Osteocyte (in vitro differentiated cells): ENCODE measurements around the gene TWNK. TPM values are rescaled to one million over a fixed set of nuclear protein-coding genes. Genes with fewer than 3 reads are reported as not detected.
"Not testable (repeated sequence)": the region's sequence is repeated elsewhere in the genome, so short reads cannot be mapped to it uniquely, and the experiment has no call there.

Experiments used
- DNase-seq: peaks from one replicate; pipeline ENCODE4 v3.0.0; 2021; ENCODE audit warnings: mixed read lengths; ENCODE audit not compliant: unreplicated experiment; ENCODE audit errors: extremely low spot score
- H3K27ac Mint-ChIP-seq: one replicate; pipeline ENCODE4 v1.8.0; 2021; ENCODE audit warnings: mild to moderate bottlenecking, mixed read lengths; ENCODE audit not compliant: unreplicated experiment
- H3K27me3 Mint-ChIP-seq: one replicate; pipeline ENCODE4 v1.8.0; 2021; ENCODE audit warnings: mixed read lengths; ENCODE audit not compliant: unreplicated experiment
- H3K36me3 Mint-ChIP-seq: one replicate; pipeline ENCODE4 v1.8.0; 2021; ENCODE audit warnings: mixed read lengths; ENCODE audit not compliant: unreplicated experiment
- H3K4me1 Mint-ChIP-seq: one replicate; pipeline ENCODE4 v1.8.0; 2021; ENCODE audit warnings: mixed read lengths; ENCODE audit not compliant: unreplicated experiment
- H3K4me3 Mint-ChIP-seq: one replicate; pipeline ENCODE4 v1.8.0; 2021; ENCODE audit warnings: mild to moderate bottlenecking, moderate library complexity, mixed read lengths; ENCODE audit not compliant: unreplicated experiment
- H3K9me3 Mint-ChIP-seq: one replicate; pipeline ENCODE4 v1.8.0; 2021; ENCODE audit warnings: mixed read lengths; ENCODE audit not compliant: unreplicated experiment
- total RNA-seq: library from RNA; stranded (reverse); gene quantifications from 2 replicates; pipeline ENCODE4 v1.2.1, GENCODE V29; 2021
- TF ChIP-seq, protein P1 (sequence below): fragments of 200-600 bp; sonication (generic); IDR thresholded peaks from 2 replicates; pipeline ENCODE4 v1.5.0; 2021; ENCODE audit warnings: antibody characterized with exemption, mild to moderate bottlenecking, moderate library complexity

The TWNK gene
- total RNA-seq, 1 donor from 2014 or later: 7.1 TPM

DNA sequence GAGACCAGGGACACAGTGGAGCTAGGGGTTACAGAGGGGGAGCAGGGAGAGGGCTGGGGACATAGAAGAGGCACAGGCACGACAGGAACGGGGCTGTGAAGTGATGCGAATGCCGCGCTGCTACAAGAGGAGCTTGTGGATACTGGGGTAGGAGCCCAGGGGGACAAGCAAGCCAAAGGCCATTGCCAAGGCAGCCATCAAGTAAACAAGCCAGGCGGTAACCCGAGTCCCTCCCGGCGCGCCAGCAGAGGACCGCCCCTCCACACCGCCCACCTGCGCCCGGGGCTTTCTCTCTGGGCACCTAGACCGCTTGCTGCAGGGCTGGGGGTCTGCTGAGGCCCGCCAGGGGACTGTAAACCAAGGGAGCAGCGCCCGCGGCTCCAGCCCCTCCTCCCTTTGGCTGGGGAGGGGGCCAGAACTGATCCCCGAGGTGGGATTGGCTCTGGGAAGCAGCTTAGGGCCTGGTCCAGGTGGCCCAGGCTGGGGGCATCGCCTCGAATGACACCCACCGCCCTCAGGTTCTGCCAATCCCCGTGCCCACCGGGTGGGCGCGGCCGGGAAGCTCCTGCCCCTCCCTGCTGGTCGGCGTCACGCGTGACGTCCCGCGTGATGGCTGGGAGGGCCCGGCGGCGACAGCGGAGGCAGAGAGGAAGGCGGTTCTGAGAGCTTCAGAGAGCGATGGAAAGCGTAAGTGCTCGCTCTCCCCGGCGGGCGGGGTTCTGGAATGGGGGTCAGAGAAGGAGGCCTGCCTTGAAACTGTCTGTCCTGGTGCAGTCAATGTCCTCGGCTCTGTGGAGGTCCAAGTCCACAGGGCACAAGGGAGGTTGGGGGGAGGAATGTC, 44.7 kb downstream of the TWNK start:
- Mint-ChIP-seq H3K9me3 (no peaks in the 10 kb centered on the region), H3K27ac (peak overlapping the region; percentile 95), H3K27me3 (no peaks in the 10 kb centered on the region), H3K36me3 (peaks cover 3% of the 10 kb centered on the region), H3K4me3 (peak overlapping the region; percentile 84), H3K4me1 (peaks cover 26% of the 10 kb centered on the region)
- peak; percentile 90 for DNase-seq
- TF ChIP-seq, protein P1, sequence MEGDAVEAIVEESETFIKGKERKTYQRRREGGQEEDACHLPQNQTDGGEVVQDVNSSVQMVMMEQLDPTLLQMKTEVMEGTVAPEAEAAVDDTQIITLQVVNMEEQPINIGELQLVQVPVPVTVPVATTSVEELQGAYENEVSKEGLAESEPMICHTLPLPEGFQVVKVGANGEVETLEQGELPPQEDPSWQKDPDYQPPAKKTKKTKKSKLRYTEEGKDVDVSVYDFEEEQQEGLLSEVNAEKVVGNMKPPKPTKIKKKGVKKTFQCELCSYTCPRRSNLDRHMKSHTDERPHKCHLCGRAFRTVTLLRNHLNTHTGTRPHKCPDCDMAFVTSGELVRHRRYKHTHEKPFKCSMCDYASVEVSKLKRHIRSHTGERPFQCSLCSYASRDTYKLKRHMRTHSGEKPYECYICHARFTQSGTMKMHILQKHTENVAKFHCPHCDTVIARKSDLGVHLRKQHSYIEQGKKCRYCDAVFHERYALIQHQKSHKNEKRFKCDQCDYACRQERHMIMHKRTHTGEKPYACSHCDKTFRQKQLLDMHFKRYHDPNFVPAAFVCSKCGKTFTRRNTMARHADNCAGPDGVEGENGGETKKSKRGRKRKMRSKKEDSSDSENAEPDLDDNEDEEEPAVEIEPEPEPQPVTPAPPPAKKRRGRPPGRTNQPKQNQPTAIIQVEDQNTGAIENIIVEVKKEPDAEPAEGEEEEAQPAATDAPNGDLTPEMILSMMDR: no peak

DNA sequence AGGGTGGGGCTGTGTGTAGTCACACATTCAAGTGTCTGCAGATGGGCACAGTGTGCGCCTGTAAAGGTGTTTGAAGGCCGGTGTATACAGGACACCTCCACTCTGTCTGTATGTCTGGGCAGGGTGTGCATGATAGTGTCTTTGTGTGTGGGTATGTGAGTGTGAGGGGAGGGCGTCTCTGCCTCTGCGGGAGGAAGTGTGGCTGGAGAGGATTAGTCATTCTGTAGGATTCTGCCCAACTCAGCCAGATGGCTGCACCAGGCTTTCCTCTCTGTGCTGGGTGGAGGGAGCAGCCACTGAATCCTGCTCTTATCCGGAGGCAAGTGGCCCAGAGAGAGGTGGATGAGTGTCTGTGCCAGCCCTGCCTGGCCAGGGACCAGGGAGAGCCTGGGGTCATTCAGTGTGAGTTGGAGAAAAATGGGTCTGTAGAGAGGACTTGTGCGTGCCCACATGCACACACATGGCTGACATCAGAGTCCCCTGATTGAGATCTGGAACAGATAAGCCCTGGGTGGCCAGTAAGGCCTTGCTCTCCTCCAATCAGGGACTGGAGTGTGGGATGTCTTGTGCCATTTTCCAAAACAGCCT, 45.4 kb downstream of the TWNK start:
- peaks cover 10% of the 10 kb centered on the region for H3K36me3 Mint-ChIP-seq
- H3K4me1 Mint-ChIP-seq: peaks cover 26% of the 10 kb centered on the region
- H3K27me3 Mint-ChIP-seq: no peaks in the 10 kb centered on the region
- H3K4me3 Mint-ChIP-seq: peak overlapping the region; percentile 84
- TF ChIP-seq, protein P1: no peak
- no peak for DNase-seq
- H3K9me3 Mint-ChIP-seq: no peaks in the 10 kb centered on the region
- peak overlapping the region; percentile 95 for H3K27ac Mint-ChIP-seq

DNA sequence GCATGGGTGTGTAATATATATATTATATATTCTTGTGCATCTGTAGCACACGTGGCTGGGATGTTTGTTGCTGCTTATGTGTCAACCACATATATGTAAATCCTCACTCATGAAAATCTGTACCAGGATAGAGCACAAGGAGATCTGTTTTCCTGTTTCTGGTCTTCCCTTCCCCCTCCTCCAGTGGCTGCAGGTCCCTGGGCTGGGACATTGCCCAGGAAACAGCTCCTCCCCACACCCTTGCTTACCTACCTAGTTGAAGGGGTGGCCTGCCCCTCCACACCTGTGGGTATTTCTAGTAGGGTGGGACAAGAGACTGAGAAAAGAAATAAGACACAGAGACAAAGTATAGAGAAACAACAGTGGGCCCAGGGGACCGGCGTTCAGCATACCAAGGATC, 45.9 kb downstream of the TWNK start:
- H3K4me1 Mint-ChIP-seq: peaks cover 26% of the 10 kb centered on the region
- H3K27ac Mint-ChIP-seq: peak overlapping the region; percentile 95
- DNase-seq: no peak
- H3K9me3 Mint-ChIP-seq: no peaks in the 10 kb centered on the region
- peak overlapping the region; percentile 84 for H3K4me3 Mint-ChIP-seq
- no peaks in the 10 kb centered on the region for H3K27me3 Mint-ChIP-seq
- TF ChIP-seq, protein P1: no peak
- peaks cover 16% of the 10 kb centered on the region for H3K36me3 Mint-ChIP-seq

DNA sequence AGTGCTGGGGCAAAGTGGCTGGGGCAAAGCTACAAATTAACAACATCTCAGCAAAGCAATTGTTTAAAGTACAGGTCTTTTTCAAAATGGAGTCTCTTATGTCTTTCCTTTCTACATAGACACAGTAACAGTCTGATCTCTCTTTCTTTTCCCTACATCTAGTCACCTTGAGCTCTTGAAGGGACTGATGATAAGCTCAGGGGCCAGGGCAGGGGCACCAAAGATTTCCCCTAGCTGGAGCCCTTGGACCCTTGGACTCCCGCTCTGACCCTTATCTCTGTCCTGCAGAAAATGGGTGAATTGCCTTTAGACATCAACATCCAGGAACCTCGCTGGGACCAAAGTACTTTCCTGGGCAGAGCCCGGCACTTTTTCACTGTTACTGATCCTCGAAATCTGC, 47.1 kb downstream of the TWNK start:
- not testable (repeated sequence) for H3K27ac Mint-ChIP-seq, H3K27me3 Mint-ChIP-seq, DNase-seq, H3K9me3 Mint-ChIP-seq, H3K4me3 Mint-ChIP-seq
- H3K36me3 Mint-ChIP-seq: peaks cover 21% of the 10 kb centered on the region
- peaks cover 21% of the 10 kb centered on the region for H3K4me1 Mint-ChIP-seq

DNA sequence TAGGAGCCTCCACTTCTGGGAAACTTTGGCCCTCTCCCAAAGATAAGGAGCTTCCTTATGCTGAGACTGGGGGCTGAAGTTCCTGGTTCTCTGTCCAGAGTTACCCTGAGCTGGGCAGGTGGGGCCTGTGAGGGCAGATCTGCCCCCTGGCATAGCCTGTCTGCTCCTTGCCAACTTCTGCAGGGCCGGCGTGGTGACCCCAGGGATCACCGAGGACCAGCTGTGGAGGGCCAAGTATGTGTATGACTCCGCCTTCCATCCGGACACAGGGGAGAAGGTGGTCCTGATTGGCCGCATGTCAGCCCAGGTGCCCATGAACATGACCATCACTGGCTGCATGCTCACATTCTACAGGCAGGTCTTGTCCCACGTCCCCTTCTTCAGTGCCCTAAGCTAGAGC, 48.0 kb downstream of the TWNK start:
- Mint-ChIP-seq H3K9me3 (no peaks in the 10 kb centered on the region), H3K27ac (no peak overlapping the region), H3K36me3 (peaks cover 21% of the 10 kb centered on the region), H3K4me3 (no peak overlapping the region), H3K27me3 (no peaks in the 10 kb centered on the region), H3K4me1 (peaks cover 21% of the 10 kb centered on the region)
- DNase-seq: no peak
- TF ChIP-seq, protein P1: no peak
